ENCODE data around the gene CTSE.

Gene CTSE

DNA sequence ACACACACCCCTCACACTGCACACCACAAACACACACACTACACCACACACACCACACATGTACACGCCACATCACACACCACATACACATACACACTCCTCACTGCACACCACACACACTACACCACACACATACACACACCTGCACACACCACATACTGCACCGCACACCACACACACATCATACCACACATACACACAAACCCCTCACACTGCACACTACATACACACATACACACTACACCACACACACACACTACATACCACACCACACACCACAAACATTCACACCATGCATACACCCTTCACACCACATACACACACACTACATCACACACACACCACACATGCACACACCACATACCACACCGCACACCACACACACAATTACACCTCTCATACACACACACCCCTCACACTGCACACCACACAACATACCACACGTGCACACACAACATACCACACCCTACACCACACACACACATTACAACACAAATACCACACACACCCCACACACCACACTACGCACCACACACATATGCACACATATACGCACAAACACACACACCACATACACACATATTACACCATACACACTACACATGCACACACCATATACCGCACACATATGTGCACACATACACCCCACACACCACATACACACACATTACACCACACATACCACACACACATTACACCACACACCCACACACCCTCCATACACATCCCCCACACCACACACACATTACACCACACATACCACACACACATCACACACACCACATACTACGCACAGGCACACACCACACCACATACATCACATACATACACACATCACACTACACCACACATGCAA, 50.1 kb downstream of the CTSE start:
- no peaks in the 10 kb centered on the region for H3K4me1 ChIP-seq (ENCODE audit: control insufficient read depth, insufficient read depth, low read length)
- no peak overlapping the region for H3K9ac ChIP-seq (ENCODE audit: low read depth, low read length)
- no peak overlapping the region for H3K4me3 ChIP-seq (ENCODE audit: low read length)
- H3K9me3 ChIP-seq (replicated peaks; ENCODE audit: low read length) = no peaks in the 10 kb centered on the region
- H3K36me3 ChIP-seq (ENCODE audit: insufficient read depth, low read length) = no peaks in the 10 kb centered on the region
- H3K4me2 ChIP-seq (ENCODE audit: low read length) = no peak overlapping the region
- peaks cover 3% of the 10 kb centered on the region for H3K27me3 ChIP-seq (ENCODE audit: control insufficient read depth, insufficient read depth, low read length)

DNA sequence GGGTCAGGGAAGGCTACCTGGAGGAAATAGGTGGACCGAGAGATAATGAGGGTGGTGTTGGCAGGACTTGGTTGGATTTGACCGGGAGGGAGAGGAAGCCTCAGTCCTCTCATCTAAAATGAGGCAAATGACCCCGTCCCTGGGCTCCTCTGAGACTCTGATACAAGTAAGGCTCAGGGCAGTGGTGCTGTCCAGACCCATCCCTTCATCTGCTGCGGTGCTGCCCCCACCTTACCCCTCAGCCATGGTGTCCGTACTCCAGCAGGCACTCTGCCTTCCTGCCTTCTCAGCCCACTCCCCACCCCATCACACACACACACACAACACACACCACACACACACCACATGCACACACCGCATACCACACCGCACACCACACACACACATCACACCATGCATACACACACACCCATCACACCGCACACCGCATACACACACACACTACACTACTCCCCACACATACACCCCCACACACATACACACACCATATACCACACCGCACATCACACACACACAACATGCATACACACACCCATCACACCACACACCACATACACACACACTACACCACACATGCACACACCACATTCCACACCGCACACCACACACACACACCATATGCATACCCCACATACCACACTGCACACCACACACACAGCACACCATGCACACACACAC, 51.1 kb downstream of the CTSE start:
- peaks cover 4% of the 10 kb centered on the region for H3K27me3 ChIP-seq (ENCODE audit: control insufficient read depth, insufficient read depth, low read length)
- H3K4me1 ChIP-seq (ENCODE audit: control insufficient read depth, insufficient read depth, low read length) = no peaks in the 10 kb centered on the region
- H3K9me3 ChIP-seq (replicated peaks; ENCODE audit: low read length) = no peaks in the 10 kb centered on the region
- H3K9ac ChIP-seq (ENCODE audit: low read depth, low read length) = no peak overlapping the region
- H3K4me2 ChIP-seq (ENCODE audit: low read length) = no peak overlapping the region
- H3K36me3 ChIP-seq (ENCODE audit: insufficient read depth, low read length) = no peaks in the 10 kb centered on the region
- no peak overlapping the region for H3K4me3 ChIP-seq (ENCODE audit: low read length)

DNA sequence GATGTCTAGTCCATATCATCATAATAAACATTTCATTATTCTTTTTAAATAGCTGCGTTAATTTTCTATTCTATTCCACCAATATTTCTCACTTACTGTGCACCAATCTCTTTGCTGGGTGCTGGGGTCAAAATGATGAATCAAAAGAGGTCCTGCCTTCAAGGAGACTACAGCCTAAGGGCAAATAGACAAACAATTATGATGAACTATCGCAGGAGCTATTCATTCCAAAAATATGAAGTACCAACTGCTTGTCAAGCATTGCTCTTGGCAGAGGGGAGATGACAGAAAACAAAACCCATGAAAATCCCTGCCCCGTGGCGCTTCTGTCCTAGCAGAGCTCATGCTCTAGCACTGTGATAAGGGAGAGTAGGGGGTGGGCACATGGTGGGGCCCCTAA, 51.6 kb downstream of the CTSE start:
- H3K9me3 ChIP-seq (replicated peaks; ENCODE audit: low read length) = no peaks in the 10 kb centered on the region
- H3K27me3 ChIP-seq (ENCODE audit: control insufficient read depth, insufficient read depth, low read length) = peaks cover 6% of the 10 kb centered on the region
- no peak overlapping the region for H3K4me3 ChIP-seq (ENCODE audit: low read length)
- no peaks in the 10 kb centered on the region for H3K4me1 ChIP-seq (ENCODE audit: control insufficient read depth, insufficient read depth, low read length)
- H3K36me3 ChIP-seq (ENCODE audit: insufficient read depth, low read length) = no peaks in the 10 kb centered on the region
- H3K4me2 ChIP-seq (ENCODE audit: low read length) = no peak overlapping the region
- no peak overlapping the region for H3K9ac ChIP-seq (ENCODE audit: low read depth, low read length)

DNA sequence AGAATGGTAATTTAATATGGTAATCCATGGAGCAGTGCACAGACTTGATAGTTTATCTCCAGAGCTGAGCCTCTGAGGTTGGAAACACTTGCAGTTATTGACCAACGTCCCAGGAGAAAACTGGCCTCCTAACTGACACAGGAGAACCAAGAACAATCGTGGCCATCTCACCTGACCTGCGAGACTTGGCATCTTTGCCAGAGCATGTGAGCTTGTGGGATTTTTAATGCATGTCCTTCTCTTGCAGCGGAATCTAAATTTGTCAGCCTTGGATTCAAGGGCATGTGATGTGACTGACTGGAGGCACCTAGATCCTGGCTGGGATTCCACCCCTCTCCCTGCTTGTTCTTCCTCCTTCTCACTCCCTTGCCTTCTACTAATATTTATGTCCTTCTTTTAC, 52.6 kb downstream of the CTSE start:
- Histone ChIP-seq H3K4me2 (ENCODE audit: low read length) (no peak overlapping the region), H3K36me3 (ENCODE audit: insufficient read depth, low read length) (no peaks in the 10 kb centered on the region), H3K27me3 (ENCODE audit: control insufficient read depth, insufficient read depth, low read length) (peaks cover 9% of the 10 kb centered on the region), H3K4me1 (ENCODE audit: control insufficient read depth, insufficient read depth, low read length) (no peaks in the 10 kb centered on the region), H3K4me3 (ENCODE audit: low read length) (no peak overlapping the region), H3K9me3 (replicated peaks; ENCODE audit: low read length) (no peaks in the 10 kb centered on the region), H3K9ac (ENCODE audit: low read depth, low read length) (no peak overlapping the region)

DNA sequence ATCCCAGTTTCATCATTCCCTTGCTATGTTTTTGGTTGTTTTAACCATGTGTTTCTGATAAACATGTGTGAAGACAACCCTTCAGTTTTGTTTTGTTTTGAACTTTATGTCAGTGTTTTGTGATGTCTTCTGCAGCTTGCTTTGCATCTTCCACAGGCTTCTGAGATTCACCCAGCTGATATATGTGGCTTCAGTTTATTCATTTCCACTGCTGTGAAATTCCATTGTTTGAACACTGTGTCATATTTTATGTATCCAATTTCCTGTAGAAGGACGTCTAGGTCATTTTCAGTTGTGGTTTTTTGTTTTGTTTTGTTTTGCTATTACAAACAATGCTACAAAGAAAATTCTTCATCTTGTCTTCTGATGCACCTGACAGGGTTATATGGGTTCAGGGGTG, 53.2 kb downstream of the CTSE start:
- no peaks in the 10 kb centered on the region for H3K4me1 ChIP-seq (ENCODE audit: control insufficient read depth, insufficient read depth, low read length)
- no peak overlapping the region for H3K9ac ChIP-seq (ENCODE audit: low read depth, low read length)
- H3K4me2 ChIP-seq (ENCODE audit: low read length) = no peak overlapping the region
- no peak overlapping the region for H3K4me3 ChIP-seq (ENCODE audit: low read length)
- H3K9me3 ChIP-seq (replicated peaks; ENCODE audit: low read length) = no peaks in the 10 kb centered on the region
- no peaks in the 10 kb centered on the region for H3K36me3 ChIP-seq (ENCODE audit: insufficient read depth, low read length)
- peaks cover 14% of the 10 kb centered on the region for H3K27me3 ChIP-seq (ENCODE audit: control insufficient read depth, insufficient read depth, low read length)

DNA sequence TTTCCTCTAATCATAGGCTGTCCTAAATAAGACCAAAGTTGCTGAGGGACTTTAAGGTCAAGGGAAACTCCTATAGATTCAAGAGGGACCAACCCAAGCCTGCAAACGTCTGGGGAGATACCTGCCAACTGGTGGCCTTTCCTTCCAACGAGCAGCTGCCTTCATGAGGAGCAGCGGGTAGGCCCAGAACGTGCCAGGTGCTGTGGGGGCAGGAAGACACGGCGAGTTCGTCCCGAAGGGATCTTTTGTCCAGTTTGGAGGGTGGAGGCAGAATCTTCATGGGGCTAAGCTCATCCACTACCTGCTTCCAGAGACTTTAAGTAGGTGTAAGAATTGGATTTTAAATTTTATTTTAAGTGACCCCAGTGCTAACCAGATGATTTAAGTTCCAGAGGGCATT, 54.5 kb downstream of the CTSE start:
- Histone ChIP-seq H3K36me3 (ENCODE audit: insufficient read depth, low read length) (no peaks in the 10 kb centered on the region), H3K4me1 (ENCODE audit: control insufficient read depth, insufficient read depth, low read length) (no peaks in the 10 kb centered on the region), H3K9me3 (replicated peaks; ENCODE audit: low read length) (no peaks in the 10 kb centered on the region), H3K27me3 (ENCODE audit: control insufficient read depth, insufficient read depth, low read length) (peaks cover 16% of the 10 kb centered on the region), H3K9ac (ENCODE audit: low read depth, low read length) (no peak overlapping the region), H3K4me2 (ENCODE audit: low read length) (no peak overlapping the region), H3K4me3 (ENCODE audit: low read length) (no peak overlapping the region)

DNA sequence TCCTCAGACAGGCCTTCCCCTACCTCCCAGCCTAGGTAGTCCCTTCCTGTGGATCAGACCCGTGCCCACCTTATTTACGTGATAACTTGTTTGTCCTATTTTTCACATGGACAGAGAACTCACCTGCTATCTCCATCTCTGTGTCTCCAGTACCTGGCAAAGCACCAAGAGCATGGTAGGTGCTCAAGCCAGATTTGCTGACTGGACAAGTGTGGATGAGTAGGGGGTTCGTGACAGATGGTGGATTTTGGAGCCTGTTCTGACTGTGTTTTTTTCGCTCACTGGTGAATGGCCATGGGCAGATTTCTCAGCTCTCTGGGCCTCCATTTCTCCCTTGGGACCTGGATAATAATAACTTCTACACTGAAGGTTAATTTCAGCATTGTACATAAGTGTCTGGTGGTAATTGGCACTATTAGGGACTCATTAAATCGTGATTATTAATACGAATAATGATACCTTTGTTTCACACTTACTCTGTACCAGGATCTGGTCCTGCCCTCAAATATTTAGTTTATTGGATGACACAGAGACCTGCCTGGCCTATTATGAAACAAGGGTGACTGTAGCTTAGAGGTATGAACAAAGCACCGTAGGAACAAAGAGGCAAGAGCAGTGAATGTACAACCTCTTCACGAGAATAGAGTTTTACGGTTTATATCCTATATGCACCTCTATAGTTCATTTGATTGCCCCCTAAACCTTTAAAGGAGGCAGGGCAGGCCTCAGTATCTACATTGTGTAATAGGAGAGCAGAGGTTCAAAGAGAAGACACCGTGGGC, 56.0 kb downstream of the CTSE start:
- Histone ChIP-seq H3K9ac (ENCODE audit: low read depth, low read length) (no peak overlapping the region), H3K4me3 (ENCODE audit: low read length) (no peak overlapping the region), H3K9me3 (replicated peaks; ENCODE audit: low read length) (no peaks in the 10 kb centered on the region)

DNA sequence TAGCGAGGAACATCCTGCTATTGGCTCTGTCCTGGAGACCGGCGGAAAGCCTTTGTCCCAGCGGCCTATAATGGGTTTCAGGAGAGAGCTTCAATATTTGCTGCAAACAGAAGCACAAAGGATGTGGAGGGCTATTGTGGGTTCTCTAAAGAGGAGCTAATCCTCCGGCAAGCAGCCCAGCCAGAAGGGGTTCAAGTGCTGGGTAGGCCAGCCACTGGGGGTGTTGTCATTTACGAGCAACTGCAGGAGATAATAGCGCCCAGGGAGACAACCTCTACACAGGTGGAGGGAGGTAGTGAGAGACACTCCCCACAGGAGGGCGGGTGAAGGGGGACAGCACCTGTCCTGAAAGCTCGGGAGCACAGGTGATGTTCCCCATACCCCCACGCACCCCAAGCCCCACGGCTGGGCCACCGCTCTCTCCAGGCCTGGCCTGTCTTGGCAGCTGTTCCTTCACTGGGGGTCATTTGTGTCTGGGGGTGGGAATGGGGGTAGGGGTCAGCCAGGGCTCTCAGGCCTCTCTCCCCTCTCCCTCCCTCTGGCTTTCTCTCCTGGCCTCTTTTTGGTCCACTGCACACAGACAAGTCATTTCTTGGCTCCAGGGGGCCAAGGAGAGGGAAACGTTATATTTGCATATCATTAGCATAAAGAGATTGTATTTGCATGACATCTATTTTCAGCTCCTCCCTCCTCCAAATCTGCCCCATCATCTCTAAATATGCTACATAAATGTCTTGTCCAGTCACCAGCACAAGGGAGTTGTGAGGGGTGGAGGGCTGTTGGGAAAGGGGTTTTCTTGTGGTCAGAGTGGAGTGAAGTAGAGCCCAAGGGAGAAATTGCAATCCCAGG, 58.4 kb downstream of the CTSE start:
- Histone ChIP-seq H3K9ac (ENCODE audit: low read depth, low read length) (no peak overlapping the region), H3K4me3 (ENCODE audit: low read length) (no peak overlapping the region), H3K27me3 (ENCODE audit: control insufficient read depth, insufficient read depth, low read length) (peaks cover 28% of the 10 kb centered on the region), H3K4me1 (ENCODE audit: control insufficient read depth, insufficient read depth, low read length) (peaks cover 7% of the 10 kb centered on the region), H3K36me3 (ENCODE audit: insufficient read depth, low read length) (no peaks in the 10 kb centered on the region), H3K4me2 (ENCODE audit: low read length) (no peak overlapping the region), H3K9me3 (replicated peaks; ENCODE audit: low read length) (no peaks in the 10 kb centered on the region)

More for the DNA sequence above, 56.0 kb downstream of the CTSE start:
- H3K36me3 ChIP-seq (ENCODE audit: insufficient read depth, low read length) = no peaks in the 10 kb centered on the region
- H3K4me1 ChIP-seq (ENCODE audit: control insufficient read depth, insufficient read depth, low read length) = peaks cover 7% of the 10 kb centered on the region
- H3K4me2 ChIP-seq (ENCODE audit: low read length) = no peak overlapping the region
- H3K27me3 ChIP-seq (ENCODE audit: control insufficient read depth, insufficient read depth, low read length) = peaks cover 17% of the 10 kb centered on the region

DNA sequence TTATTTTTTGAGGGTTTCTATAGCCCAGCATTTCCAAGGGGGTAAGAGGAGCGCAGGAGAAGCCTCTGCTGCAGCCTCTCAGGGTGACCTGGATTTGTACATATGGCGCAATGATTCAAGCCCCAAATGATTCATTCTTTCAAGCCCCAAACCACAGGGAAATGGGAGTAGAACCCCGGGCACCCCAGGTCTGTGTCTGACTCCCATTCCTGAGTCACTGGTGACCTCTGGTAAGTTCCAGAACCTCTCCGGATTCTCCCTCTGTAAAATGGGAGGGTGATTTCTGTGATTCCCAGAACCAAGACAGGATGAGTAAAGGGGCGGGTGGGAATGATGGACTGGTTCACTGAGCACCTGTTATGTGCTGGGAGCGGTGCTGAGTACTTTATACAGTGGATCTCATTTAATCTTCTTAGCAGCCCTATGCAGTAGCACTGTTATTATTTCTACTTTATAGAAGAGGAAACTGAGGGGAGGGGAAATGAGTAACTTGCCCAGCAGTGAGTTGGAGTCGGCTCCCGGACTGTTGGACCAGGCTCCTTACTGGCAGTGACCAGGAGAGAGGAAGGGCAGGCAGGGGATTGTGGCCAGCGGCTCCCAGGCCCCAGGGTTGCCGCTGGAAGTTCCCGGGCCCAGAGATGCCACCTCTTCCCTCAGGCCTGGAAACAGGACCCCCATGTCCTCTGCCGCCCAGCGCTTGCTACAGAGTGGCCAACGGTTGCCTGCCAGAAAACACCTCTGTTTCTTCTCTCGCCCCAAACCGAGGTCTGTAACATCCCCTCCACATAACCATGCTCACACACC, 60.1 kb downstream of the CTSE start:
- Histone ChIP-seq H3K27me3 (ENCODE audit: control insufficient read depth, insufficient read depth, low read length) (peaks cover 45% of the 10 kb centered on the region), H3K9me3 (replicated peaks; ENCODE audit: low read length) (no peaks in the 10 kb centered on the region), H3K4me3 (ENCODE audit: low read length) (no peak overlapping the region), H3K4me1 (ENCODE audit: control insufficient read depth, insufficient read depth, low read length) (peaks cover 7% of the 10 kb centered on the region), H3K4me2 (ENCODE audit: low read length) (no peak overlapping the region), H3K9ac (ENCODE audit: low read depth, low read length) (no peak overlapping the region), H3K36me3 (ENCODE audit: insufficient read depth, low read length) (no peaks in the 10 kb centered on the region)

DNA sequence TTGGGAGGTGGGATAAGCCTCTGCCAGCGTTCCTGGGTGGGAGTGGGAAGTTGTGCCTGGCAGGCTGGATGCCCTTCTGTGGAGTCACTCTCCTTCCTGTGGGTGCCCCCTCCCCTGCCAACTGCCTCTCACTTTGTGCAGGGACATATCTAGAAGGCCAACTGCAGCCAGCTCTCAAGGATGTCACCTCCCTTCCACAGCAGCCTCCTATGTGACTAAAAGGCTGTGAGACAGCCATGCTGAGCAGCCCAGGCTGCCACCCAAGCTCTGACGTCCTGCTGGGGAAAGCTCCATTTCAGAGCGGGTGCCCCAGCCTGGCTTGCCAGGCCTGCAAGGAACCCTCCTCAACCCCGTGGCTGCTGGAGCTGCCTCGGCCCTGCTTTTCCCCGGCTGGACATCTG, 60.9 kb downstream of the CTSE start:
- Histone ChIP-seq H3K4me1 (ENCODE audit: control insufficient read depth, insufficient read depth, low read length) (peaks cover 7% of the 10 kb centered on the region), H3K9ac (ENCODE audit: low read depth, low read length) (no peak overlapping the region), H3K9me3 (replicated peaks; ENCODE audit: low read length) (no peaks in the 10 kb centered on the region), H3K36me3 (ENCODE audit: insufficient read depth, low read length) (no peaks in the 10 kb centered on the region), H3K4me3 (ENCODE audit: low read length) (no peak overlapping the region), H3K4me2 (ENCODE audit: low read length) (no peak overlapping the region), H3K27me3 (ENCODE audit: control insufficient read depth, insufficient read depth, low read length) (peaks cover 47% of the 10 kb centered on the region)

All from skeletal muscle satellite cell (primary cell).